GM23248 (cell line): ENCODE results near the gene B4GALT2.

Experiments
- EZH2 ChIP-seq: fragments of 200-600 bp; sonication (generic); IDR thresholded peaks from 2 replicates; pipeline ENCODE4 v1.6.1; 2018; ENCODE audit warnings: antibody characterized with exemption, mild to moderate bottlenecking; ENCODE audit not compliant: insufficient read depth, poor library complexity, severe bottlenecking
- EZH2phosphoT487 ChIP-seq: fragments of 200-600 bp; sonication (generic); IDR thresholded peaks from 2 replicates; pipeline ENCODE4 v1.6.1; 2018; ENCODE audit warnings: antibody characterized with exemption, moderate library complexity, mild to moderate bottlenecking, low read depth; ENCODE audit not compliant: insufficient read depth

GRCh38 chr1:44038876-44039657 lies 60.1 kb downstream of the B4GALT2 start:
- TF ChIP-seq EZH2 = no peak
- TF ChIP-seq EZH2phosphoT487 = no peak
